Neuronal stem cell (in vitro differentiated cells): ENCODE measurements around the gene HDAC1.

Experiments used
- DNase-seq: peaks from one replicate; pipeline ENCODE4 v3.0.0-alpha.2; 2013; ENCODE audit warnings: low spot score
- H2AFZ ChIP-seq: one replicate; pipeline ENCODE4 v1.6.1; 2013; ENCODE audit warnings: mild to moderate bottlenecking, low read length, inconsistent platforms
- H2AK5ac ChIP-seq: 2 replicates; pipeline ENCODE4 v1.6.1; 2013; ENCODE audit warnings: low read depth, mild to moderate bottlenecking, inconsistent platforms, low read length, moderate library complexity, mixed read lengths
- H2BK120ac ChIP-seq: 2 replicates; pipeline ENCODE4 v1.6.1; 2013; ENCODE audit warnings: low read depth, mild to moderate bottlenecking, inconsistent platforms, low read length, moderate library complexity, mixed read lengths
- H2BK12ac ChIP-seq: one replicate; pipeline ENCODE4 v1.6.1; 2013; ENCODE audit warnings: low read length, inconsistent platforms
- H2BK15ac ChIP-seq: 2 replicates; pipeline ENCODE4 v1.6.1; 2013; ENCODE audit warnings: mild to moderate bottlenecking, low read length, inconsistent platforms, mixed read lengths
- H2BK5ac ChIP-seq: one replicate; pipeline ENCODE4 v1.6.1; 2013; ENCODE audit warnings: inconsistent platforms, mild to moderate bottlenecking, low read length, moderate library complexity
- H3K14ac ChIP-seq: one replicate; pipeline ENCODE4 v1.6.1; 2013; ENCODE audit warnings: low read length, inconsistent platforms
- H3K18ac ChIP-seq: 2 replicates; pipeline ENCODE4 v1.6.1; 2013; ENCODE audit warnings: low read length, inconsistent platforms
- H3K23ac ChIP-seq: 2 replicates; pipeline ENCODE4 v1.6.1; 2013; ENCODE audit warnings: low read depth, mild to moderate bottlenecking, mixed read lengths, low read length, inconsistent platforms; ENCODE audit not compliant: poor library complexity
- H3K27ac ChIP-seq: replicated peaks from 3 replicates; pipeline ENCODE4 v1.5.1; 2013; ENCODE audit warnings: low read length, inconsistent platforms
- H3K27me3 ChIP-seq, 3 experiments: 2 replicates each; pipeline ENCODE4 v1.6.1; 2013; ENCODE audit warnings: low read length in 3 of 3, mild to moderate bottlenecking in 2 of 3, inconsistent platforms in 1 of 3, low read depth in 1 of 3, mixed read lengths in 1 of 3, moderate library complexity in 1 of 3; ENCODE audit not compliant: control insufficient read depth in 3 of 3, insufficient read depth in 3 of 3
- H3K36me3 ChIP-seq, 2 donors: replicated peaks in 1 of 2; 2 replicates each; pipeline ENCODE4 v1.6.1; 2013; ENCODE audit warnings: low read length in 2 of 2; ENCODE audit not compliant: control insufficient read depth in 2 of 2, insufficient read depth in 2 of 2
- H3K4ac ChIP-seq: 2 replicates; pipeline ENCODE4 v1.6.1; 2013; ENCODE audit warnings: inconsistent platforms, mild to moderate bottlenecking, low read length, moderate library complexity
- H3K4me1 ChIP-seq, 2 donors: 1 replicate in 1 of 2; 2 replicates in 1 of 2; pipeline ENCODE4 v1.6.1; 2013; ENCODE audit warnings: low read length in 2 of 2, low read depth in 1 of 2; ENCODE audit not compliant: control insufficient read depth in 2 of 2, insufficient read depth in 1 of 2
- H3K4me2 ChIP-seq: one replicate; pipeline ENCODE4 v1.6.1; 2013; ENCODE audit warnings: mild to moderate bottlenecking, low read length, inconsistent platforms; ENCODE audit not compliant: insufficient read depth, poor library complexity, severe bottlenecking
- H3K4me3 ChIP-seq, 2 donors: 2 replicates each; pipeline ENCODE4 v1.5.1; 2013; ENCODE audit warnings: low read length in 2 of 2, mild to moderate bottlenecking in 2 of 2, inconsistent platforms in 1 of 2, moderate library complexity in 1 of 2
- H3K79me1 ChIP-seq: one replicate; pipeline ENCODE4 v1.6.1; 2013; ENCODE audit warnings: low read depth, mild to moderate bottlenecking, inconsistent platforms, low read length, moderate library complexity
- H3K9ac ChIP-seq: one replicate; pipeline ENCODE4 v1.6.1; 2013; ENCODE audit warnings: mild to moderate bottlenecking, low read depth, low read length, inconsistent platforms; ENCODE audit not compliant: poor library complexity
- H3K9me3 ChIP-seq, 2 donors: replicated peaks in 1 of 2; 2 replicates each; pipeline versions ENCODE3 to v1.6.1; 2013; ENCODE audit warnings: low read length in 2 of 2, mild to moderate bottlenecking in 2 of 2, inconsistent platforms in 1 of 2, low read depth in 1 of 2, mixed read lengths in 1 of 2, moderate library complexity in 1 of 2; ENCODE audit not compliant: control insufficient read depth in 2 of 2, insufficient read depth in 1 of 2
- H4K8ac ChIP-seq: one replicate; pipeline ENCODE4 v1.6.1; 2013; ENCODE audit warnings: low read depth, mild to moderate bottlenecking, inconsistent platforms, low read length, moderate library complexity
- H4K91ac ChIP-seq: one replicate; pipeline ENCODE4 v1.6.1; 2013; ENCODE audit warnings: low read length, low read depth, mild to moderate bottlenecking, inconsistent platforms; ENCODE audit not compliant: poor library complexity
- WGBS, 2 donors: extraction: QIAGEN DNeasy Blood & Tissue Kit; methylation state at CpG; one replicate each; pipeline ENCODE4 v1.1.7; 2013; ENCODE audit warnings: missing lambda C conversion rate in 2 of 2, mixed read lengths in 1 of 2; ENCODE audit not compliant: insufficient read length in 2 of 2, insufficient replicate concordance in 1 of 2; ENCODE audit errors: extremely low coverage in 2 of 2; 5-methylcytosine and 5-hydroxymethylcytosine counted together

Gene HDAC1

DNA sequence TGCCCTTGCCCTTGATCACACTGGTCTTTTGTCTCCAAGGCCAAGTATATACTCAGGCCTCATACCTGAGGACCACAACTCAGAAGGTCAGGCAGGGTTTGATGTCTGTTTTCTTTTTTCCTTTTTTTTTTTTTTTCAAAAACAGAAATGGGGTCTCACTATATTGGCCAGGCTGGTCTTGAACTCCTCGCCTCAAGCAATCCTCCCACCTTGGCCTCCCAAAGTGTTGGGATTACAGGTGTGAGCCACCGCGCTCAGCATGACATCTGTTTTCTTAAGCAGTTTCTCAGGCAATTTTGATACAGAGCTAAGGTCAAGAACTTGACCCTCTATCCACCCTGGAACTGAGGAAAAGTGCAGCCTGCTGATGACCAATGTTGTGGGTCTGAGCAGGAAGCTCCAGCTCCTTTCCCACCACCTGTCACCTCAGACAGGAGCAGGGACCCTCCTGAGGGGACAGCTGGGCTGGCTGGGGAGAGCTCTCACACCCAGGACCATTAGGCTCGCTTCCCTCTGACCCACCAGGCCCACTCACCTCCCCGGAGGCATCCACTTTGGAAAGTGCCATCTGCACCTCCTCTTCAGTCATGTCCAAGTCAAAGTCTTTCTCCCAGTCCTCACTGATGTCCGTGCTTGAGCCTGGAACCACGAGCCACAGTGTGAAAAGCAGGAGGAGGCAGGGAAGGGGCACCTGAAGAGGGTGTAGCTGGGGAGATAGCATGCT lies 76.2 kb downstream of the HDAC1 start:
- H3K4me1 ChIP-seq: no peaks in the 10 kb centered on the region
- no peak overlapping the region for H2BK12ac ChIP-seq
- no peak overlapping the region for H3K23ac ChIP-seq
- H2AK5ac ChIP-seq: no peak overlapping the region
- no peak overlapping the region for H3K4me3 ChIP-seq
- no peak overlapping the region for H3K14ac ChIP-seq
- WGBS, 2 donors: no CpG with 5 or more reads among the region's 7 CpGs
- no peak overlapping the region for H3K4me2 ChIP-seq
- H3K4ac ChIP-seq: no peak overlapping the region
- H3K9ac ChIP-seq: no peak overlapping the region
- no peak overlapping the region for H4K91ac ChIP-seq
- no peak overlapping the region for H3K27ac ChIP-seq
- H2BK15ac ChIP-seq: no peak overlapping the region
- H2BK5ac ChIP-seq: no peak overlapping the region
- H3K18ac ChIP-seq: no peak overlapping the region
- H3K79me1 ChIP-seq: no peaks in the 10 kb centered on the region
- H3K9me3 ChIP-seq: no peaks in the 10 kb centered on the region
- no peak for DNase-seq
- H3K36me3 ChIP-seq: peaks cover 55 to 89% of the 10 kb centered on the region in 2 donors
- H2BK120ac ChIP-seq: no peak overlapping the region
- H4K8ac ChIP-seq: no peak overlapping the region
- H3K27me3 ChIP-seq: no peaks in the 10 kb centered on the region
- H2AFZ ChIP-seq: no peak overlapping the region

DNA sequence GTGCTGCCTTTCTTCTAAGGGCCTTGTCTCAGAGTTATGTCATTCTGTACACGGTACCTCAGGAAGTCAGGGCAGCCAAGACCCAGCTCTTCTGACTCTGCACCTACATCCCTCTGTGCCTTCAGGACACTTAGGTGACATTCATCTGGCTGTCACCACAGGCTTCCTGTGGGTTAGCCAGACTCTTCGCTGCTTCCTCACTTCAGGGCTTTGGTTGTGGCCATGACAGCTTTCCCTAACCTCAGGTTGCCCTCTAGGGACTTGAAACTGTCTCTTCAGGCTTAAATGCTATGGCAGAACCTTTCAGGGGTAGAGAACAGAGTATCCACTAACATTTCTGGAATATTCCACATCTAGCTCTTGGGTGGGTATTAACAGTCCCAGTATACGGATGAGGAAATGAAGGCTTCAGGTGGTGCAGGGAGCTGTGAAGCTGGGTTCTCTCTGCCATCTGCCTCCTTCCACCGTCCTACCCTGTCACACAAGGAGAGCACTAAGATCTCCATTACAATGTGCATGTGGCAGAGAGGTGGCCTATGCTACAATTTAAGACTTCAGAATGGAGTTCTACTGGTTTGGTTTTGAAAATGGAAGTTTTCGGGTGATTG lies 80.4 kb downstream of the HDAC1 start:
- Histone ChIP-seq H3K36me3 (peaks cover 49 to 94% of the 10 kb centered on the region in 2 donors), H3K14ac (no peak overlapping the region), H2AFZ (no peak overlapping the region), H2BK15ac (no peak overlapping the region), H3K4me1 (no peaks in the 10 kb centered on the region), H3K27ac (no peak overlapping the region), H3K27me3 (no peaks in the 10 kb centered on the region), H3K4me3 (no peak overlapping the region), H3K79me1 (no peaks in the 10 kb centered on the region), H4K91ac (no peak overlapping the region), H4K8ac (no peak overlapping the region), H2BK120ac (no peak overlapping the region), H3K4ac (no peak overlapping the region), H2BK5ac (no peak overlapping the region), H3K23ac (no peak overlapping the region), H2BK12ac (no peak overlapping the region), H3K9me3 (no peaks in the 10 kb centered on the region), H3K18ac (no peak overlapping the region), H3K4me2 (no peak overlapping the region), H2AK5ac (no peak overlapping the region), H3K9ac (no peak overlapping the region)
- DNase-seq: no peak
- WGBS, 2 donors: no CpG with 5 or more reads among the region's 5 CpGs

DNA sequence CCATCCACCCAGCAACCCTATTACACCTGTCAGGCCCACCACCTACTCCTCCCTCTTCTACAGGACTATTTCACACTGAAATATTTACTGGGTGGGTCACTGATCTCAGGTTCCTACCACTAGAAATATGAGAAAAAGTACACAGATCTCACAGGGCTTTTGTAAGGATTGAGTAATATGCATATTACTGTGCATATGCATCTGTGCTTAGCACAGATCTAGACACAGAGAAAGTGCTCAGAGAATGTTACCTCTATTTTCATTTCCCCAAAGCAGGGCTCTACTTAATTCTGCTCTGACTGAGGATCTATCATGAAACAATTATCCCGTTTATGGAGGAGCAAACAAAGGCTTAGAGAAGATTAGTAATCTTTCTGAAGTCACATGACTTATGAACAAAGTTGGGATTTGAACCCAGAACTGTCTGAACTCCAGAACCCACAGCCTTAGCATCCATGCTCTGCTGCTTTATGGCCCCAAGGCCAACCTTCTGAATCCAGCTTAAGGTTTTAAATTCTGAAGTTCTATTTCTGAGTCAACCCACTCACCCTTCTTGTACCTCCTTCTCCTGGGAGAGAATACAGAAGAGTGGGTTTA lies 82.2 kb downstream of the HDAC1 start:
- H3K14ac ChIP-seq: no peak overlapping the region
- H3K79me1 ChIP-seq: no peaks in the 10 kb centered on the region
- H3K27me3 ChIP-seq: no peaks in the 10 kb centered on the region
- DNase-seq: no peak
- H3K36me3 ChIP-seq: peaks cover 54 to 94% of the 10 kb centered on the region in 2 donors
- WGBS, 2 donors: no CpG with 5 or more reads among the region's 1 CpG
- H2BK5ac ChIP-seq: no peak overlapping the region
- no peaks in the 10 kb centered on the region for H3K4me1 ChIP-seq
- no peak overlapping the region for H2AFZ ChIP-seq
- H3K27ac ChIP-seq: no peak overlapping the region
- no peak overlapping the region for H3K4me2 ChIP-seq
- H2BK120ac ChIP-seq: no peak overlapping the region
- H4K8ac ChIP-seq: no peak overlapping the region
- H3K18ac ChIP-seq: no peak overlapping the region
- no peak overlapping the region for H3K23ac ChIP-seq
- no peaks in the 10 kb centered on the region for H3K9me3 ChIP-seq
- no peak overlapping the region for H3K4me3 ChIP-seq
- H3K4ac ChIP-seq: no peak overlapping the region
- H2BK12ac ChIP-seq: no peak overlapping the region
- H4K91ac ChIP-seq: no peak overlapping the region
- no peak overlapping the region for H2BK15ac ChIP-seq
- no peak overlapping the region for H3K9ac ChIP-seq
- H2AK5ac ChIP-seq: no peak overlapping the region

DNA sequence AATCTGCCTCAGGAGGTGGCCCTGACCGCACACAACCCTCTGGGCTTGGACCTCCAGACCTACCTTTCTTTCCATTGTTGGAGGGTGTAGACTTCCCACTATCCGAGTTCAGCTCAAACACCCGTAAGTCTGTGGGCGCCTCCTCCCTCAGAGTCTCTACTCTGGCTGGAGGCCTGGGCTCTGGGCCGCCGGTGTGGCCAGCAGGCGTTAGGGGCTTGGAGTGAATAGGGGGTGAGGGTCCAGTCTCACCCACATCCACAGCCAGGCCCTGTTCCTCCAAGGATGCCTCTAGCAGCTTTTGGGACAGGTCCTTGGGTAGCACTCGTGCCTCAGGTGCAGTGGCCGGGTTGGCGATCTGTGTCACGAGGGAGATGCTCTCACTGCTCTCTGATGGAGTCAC lies 84.3 kb downstream of the HDAC1 start:
- Histone ChIP-seq H3K27ac (no peak overlapping the region), H3K9ac (no peak overlapping the region), H3K4me1 (peaks cover 2 to 7% of the 10 kb centered on the region in 2 donors), H2AK5ac (no peak overlapping the region), H3K79me1 (no peaks in the 10 kb centered on the region), H3K9me3 (no peaks in the 10 kb centered on the region), H3K4me2 (no peak overlapping the region), H3K18ac (no peak overlapping the region), H2AFZ (no peak overlapping the region), H2BK12ac (no peak overlapping the region), H3K27me3 (no peaks in the 10 kb centered on the region), H3K23ac (no peak overlapping the region), H2BK5ac (no peak overlapping the region), H2BK120ac (no peak overlapping the region), H3K4me3 (no peak overlapping the region), H3K4ac (no peak overlapping the region), H4K8ac (no peak overlapping the region), H2BK15ac (no peak overlapping the region), H4K91ac (no peak overlapping the region), H3K36me3 (peaks cover 67 to 96% of the 10 kb centered on the region in 2 donors), H3K14ac (no peak overlapping the region)
- no CpG with 5 or more reads among the region's 11 CpGs for WGBS, 2 donors
- no peak for DNase-seq
